Measurements from ENCODE around the gene OBI1.

DNA sequence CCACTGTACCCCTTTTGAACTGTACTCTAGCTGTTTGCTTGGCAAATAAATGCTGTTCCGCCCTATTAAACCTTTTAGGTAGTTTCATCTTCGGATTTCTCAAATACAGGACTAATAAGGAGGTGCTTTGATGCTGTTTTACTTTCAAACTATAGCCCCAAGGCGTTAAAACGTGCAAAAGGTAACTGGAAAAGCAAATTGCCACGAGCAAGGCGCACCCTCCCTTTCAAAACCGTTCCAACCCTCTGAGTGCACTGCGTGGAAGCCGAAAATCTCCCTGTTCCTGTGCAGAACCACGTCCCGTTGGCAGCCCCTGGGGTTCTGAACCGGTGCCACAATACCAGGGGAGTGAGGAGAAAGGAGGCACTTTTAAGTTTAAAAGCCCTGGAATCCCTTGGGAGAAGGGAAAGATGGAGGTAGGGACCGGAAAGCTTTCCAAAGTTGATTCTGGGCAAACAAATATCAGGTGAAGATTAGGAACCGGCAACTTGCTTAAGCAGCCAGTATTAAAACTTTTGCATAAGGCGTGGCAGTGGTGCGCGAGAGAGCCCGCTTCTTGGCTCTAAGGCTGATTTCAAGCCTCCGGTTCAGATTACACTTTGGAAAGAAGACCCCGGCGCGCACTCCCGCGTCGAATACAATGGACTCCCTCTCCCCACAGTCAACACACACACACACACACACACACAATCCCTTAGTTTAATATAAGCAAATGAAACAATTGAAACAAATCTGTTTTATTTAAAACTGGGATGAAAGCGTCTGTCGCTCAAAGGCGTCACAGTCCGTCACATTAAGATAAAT lies 65.1 kb downstream of the OBI1 start:
- TF ChIP-seq EZH2 (IDR thresholded peaks at IDR 0.05; ENCODE audit: borderline replicate concordance, low read length) = no peak
- TF ChIP-seq CTCF (IDR thresholded peaks at IDR 0.05; ENCODE audit: low read length) = no peak
